ENCODE data around the gene RPS6KB1.
"Not testable (repeated sequence)": the region's sequence is repeated elsewhere in the genome, so short reads cannot be mapped to it uniquely, and the experiment has no call there.

The RPS6KB1 gene

DNA sequence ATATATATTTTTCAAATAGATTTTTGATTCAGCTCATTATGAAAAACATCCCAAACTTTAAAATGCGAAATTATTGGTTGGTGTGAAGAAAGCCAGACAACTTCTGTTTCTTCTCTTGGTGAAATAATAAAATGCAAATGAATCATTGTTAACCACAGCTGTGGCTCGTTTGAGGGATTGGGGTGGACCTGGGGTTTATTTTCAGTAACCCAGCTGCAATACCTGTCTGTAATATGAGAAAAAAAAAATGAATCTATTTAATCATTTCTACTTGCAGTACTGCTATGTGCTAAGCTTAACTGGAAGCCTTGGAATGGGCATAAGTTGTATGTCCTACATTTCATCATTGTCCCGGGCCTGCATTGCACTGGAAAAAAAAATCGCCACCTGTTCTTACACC lies 54.4 kb downstream of the RPS6KB1 start:
- DNase-seq, result peak; percentile 25

DNA sequence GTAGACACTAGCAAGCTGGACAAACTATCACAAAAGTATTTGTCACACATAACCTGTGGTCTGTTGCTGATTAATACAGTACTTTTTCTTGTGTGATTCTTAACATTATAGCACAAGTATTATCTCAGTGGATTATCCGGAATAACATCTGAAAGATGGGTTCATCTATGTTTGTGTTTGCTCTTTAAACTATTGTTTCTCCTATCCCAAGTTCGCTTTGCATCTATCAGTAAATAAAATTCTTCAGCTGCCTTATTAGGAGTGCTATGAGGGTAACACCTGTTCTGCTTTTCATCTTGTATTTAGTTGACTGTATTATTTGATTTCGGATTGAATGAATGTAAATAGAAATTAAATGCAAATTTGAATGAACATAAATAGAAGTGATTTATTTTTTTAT lies 57.1 kb downstream of the RPS6KB1 start:
- no peak for DNase-seq

DNA sequence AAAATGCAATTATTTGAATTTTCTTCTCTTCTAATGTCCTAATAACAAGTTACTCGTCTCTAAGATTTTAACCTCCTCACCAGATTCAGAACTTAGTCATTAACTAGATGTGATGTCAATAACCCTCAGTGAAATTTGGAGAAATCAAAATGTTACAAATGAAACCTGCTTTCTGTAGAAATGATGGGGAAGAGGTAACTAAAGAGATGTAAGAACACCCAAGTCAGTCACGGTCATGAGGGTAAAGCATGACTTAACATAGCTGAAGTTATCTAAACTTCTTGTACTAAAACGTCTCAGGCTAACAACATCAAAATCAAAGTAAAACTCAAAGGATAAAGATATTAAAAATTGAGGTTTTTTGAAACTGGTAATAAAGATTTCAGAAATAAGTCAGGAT lies 61.9 kb downstream of the RPS6KB1 start:
- DNase-seq, result no peak

- not testable (repeated sequence) for DNase-seq
Observed at GRCh38 chr17:59959574-59959973, 66.7 kb downstream of the RPS6KB1 start.

- no peak for DNase-seq
Observed at GRCh38 chr17:59962739-59963318, 69.9 kb downstream of the RPS6KB1 start.

- DNase-seq, result peak; percentile 67
Observed at GRCh38 chr17:59963738-59964481, 71.0 kb downstream of the RPS6KB1 start.

DNA sequence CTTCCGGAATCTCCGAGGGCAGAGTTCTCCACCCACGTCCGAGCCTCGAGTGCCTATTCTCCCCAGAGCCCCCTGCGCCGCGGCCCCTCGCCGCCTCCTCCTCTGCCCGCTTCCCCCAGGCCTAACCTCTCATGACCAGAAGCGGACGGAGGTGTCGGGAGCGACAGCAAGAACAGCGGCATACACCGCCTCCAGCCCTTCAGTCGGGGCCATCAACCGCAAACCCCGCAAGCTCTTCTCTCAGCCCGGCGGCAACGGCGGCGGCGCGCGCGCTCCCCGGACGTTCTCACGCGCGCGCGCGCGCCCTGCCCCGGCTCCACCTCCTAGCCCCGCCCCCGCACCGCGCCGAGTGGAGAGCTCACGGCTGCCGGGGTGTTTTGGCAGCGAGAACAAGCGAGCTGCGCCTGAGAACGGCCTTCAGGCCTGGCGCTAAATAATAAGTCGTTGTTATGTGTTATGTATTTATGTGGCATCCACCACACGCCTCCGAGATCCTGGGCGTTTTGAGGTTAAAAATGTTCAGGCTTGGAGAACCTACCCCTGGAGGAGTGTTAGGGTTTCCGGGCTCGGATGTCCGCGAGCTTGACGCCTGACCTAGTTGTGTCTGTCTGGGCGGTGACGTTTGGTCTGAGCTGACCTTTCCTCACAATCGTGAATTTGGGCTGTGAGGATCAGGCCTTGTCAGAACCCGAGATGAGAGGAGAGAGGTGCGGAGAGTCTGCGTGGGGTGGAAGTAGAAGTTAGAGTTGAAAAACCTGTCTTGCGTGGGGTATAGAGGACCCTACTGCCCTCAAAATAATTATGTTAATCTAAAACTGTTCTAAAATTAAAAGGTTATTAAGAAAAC lies 71.8 kb downstream of the RPS6KB1 start, which contains the start of gene RNFT1:
RNFT1 (minus strand) TSS at position 259 of the 847 bp plus-strand sequence; CDS start at position 182, 77 bp downstream.
- DNase-seq, result peak; percentile 97

- DNase-seq, result not testable (repeated sequence)
Observed at GRCh38 chr17:59971771-59972170, 78.8 kb downstream of the RPS6KB1 start.

DNA sequence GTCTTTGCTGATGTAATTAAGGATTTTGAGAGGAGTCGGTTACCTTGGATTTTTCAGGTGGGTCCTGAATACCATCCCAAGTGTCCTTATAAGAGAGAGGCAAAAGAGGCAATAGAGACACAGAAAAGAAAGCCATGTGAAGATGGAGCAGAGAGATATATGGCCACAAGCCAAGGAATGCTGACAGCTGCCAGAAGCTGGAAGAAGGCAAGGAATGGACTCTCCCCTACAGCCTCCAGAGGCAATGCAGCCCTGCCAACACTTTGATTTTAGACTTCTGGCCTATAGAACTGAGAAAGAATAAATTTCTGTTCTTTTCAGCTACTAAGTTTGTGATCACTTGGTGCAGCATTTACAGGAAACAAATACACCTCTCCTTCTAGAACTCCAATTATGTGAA lies 79.9 kb downstream of the RPS6KB1 start:
- DNase-seq, result no peak

DNA sequence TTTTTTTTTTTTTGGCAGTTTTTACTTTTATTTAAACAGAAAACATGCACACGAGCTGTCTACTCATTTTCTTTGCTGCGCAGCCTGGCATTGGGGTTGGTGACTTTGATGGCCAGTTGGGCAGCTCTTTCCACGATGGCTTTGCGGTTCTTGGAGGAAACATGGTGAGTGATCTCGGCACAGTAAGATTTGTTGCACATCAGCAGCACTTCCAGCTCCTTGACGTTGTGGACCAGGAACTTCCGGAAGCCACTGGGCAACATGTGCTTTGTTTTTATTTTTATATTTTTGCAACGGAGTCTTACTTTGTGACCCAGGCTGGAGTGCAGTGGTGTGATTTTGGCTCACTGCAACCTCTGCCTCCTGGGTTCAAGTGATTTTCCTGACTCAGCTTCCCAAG lies 80.6 kb downstream of the RPS6KB1 start:
- DNase-seq, result not testable (repeated sequence)

DNA sequence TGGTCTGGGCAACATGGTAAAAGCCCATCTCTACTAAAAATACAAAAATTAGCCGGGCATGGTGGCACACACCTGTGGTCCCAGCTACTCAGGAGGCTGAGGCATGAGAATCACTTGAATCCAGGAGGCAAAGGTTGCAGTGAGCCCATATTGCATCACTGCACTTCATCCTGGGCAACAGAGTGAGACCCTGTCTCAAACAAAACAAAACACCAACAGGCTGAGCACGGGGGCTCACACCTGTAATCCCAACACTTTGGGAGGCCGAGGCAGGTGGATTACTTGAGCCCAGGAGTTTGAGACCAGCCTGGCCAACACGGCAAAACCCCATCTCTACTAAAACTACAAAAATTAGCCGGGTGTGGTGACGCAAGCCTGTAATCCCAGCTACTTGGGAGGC lies 82.2 kb downstream of the RPS6KB1 start:
- not testable (repeated sequence) for DNase-seq

DNA sequence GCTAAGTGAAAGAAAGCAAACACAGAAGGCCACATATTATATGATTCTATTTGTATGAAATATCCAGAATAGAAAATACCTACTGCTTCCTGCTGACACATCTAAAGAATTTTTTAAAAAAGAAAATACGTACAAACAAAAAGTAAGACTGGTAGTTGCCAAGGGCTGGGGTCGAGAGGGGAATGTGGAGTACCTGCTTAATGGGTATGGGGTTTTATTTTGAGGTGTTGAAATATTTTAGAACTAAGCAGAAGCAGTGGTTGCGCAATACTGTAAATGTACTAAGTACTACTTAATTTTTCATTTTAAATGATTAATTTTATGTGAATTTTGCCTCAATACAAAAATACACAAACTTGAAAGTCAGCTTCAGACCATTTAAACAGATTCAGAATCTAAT lies 103.7 kb downstream of the RPS6KB1 start:
- DNase-seq, result not testable (repeated sequence)

All from activated CD4-positive, alpha-beta T cell treated with anti-CD3 and anti-CD28 coated beads for 48 hours (primary cell).